WTC11 (cell line): ENCODE measurements around the gene CACNA1H. TPM values are rescaled to one million over a fixed set of nuclear protein-coding genes. Genes with fewer than 3 reads are reported as not detected.

Source experiments
- ATAC-seq: fragments of 200-7000 bp; cut with Tn5 transposase; 2 replicates; pipeline ENCODE4 v1.10.0; 2021; ENCODE audit warnings: mild to moderate bottlenecking, moderate library complexity
- CTCF ChIA-PET: fragments of 300-600 bp; sonication (Branson Sonifier 250); formaldehyde crosslinking; loops from one replicate; lab custom pipeline; 2021; ENCODE audit warnings: antibody characterized with exemption; lab: Charles Lee
- POLR2A ChIA-PET: fragments of 350-600 bp; sonication (Branson Sonifier 250); formaldehyde crosslinking; loops from one replicate; lab custom pipeline; 2021; ENCODE audit warnings: antibody characterized with exemption; lab: Charles Lee
- DNase-seq: peaks from one replicate; pipeline ENCODE4 v3.0.0; 2021; ENCODE audit warnings: low spot score
- H3K27ac Mint-ChIP-seq: 2 replicates; pipeline ENCODE4 v1.8.0; 2021; ENCODE audit warnings: mixed read lengths
- H3K27me3 Mint-ChIP-seq: 2 replicates; pipeline ENCODE4 v1.8.0; 2021; ENCODE audit warnings: low read depth, mild to moderate bottlenecking, moderate library complexity, mixed read lengths
- H3K36me3 Mint-ChIP-seq: 2 replicates; pipeline ENCODE4 v1.8.0; 2021; ENCODE audit warnings: mixed read lengths
- H3K4me1 Mint-ChIP-seq: 2 replicates; pipeline ENCODE4 v1.8.0; 2022; ENCODE audit warnings: mixed read lengths
- H3K4me3 Mint-ChIP-seq: 2 replicates; pipeline ENCODE4 v1.8.0; 2021; ENCODE audit warnings: mild to moderate bottlenecking, moderate library complexity, mixed read lengths
- H3K9me3 Mint-ChIP-seq: 2 replicates; pipeline ENCODE4 v1.8.0; 2021; ENCODE audit warnings: mixed read lengths
- EMX1 ChIP-seq: fragments of 250-450 bp; sonication (Bioruptor Pico); IDR thresholded peaks from 2 replicates; pipeline ENCODE4 v1.8.0; 2021; ENCODE audit warnings: mild to moderate bottlenecking
- ETV6 ChIP-seq: sonication (generic); formaldehyde crosslinking; IDR thresholded peaks from 2 replicates; pipeline ENCODE4 v1.8.1; 2022; ENCODE audit warnings: mild to moderate bottlenecking, missing genetic modification reagents
- JAZF1 ChIP-seq: fragments of 250-450 bp; sonication (Bioruptor Pico); IDR thresholded peaks from 2 replicates; pipeline ENCODE4 v1.9.0; 2021; ENCODE audit warnings: moderate library complexity, mild to moderate bottlenecking, inconsistent platforms
- MXD4 ChIP-seq: fragments of 250-450 bp; sonication (Bioruptor Pico); IDR thresholded peaks from 2 replicates; pipeline ENCODE4 v1.8.0; 2021; ENCODE audit warnings: mild to moderate bottlenecking, moderate library complexity, borderline replicate concordance
- NFATC4 ChIP-seq: fragments of 250-450 bp; sonication (Bioruptor Pico); IDR thresholded peaks from 2 replicates; pipeline ENCODE4 v1.9.0; 2021; ENCODE audit warnings: mild to moderate bottlenecking
- NR2C2 ChIP-seq: sonication (generic); formaldehyde crosslinking; IDR thresholded peaks from 2 replicates; pipeline ENCODE4 v1.8.0; 2022; ENCODE audit warnings: mild to moderate bottlenecking, missing genetic modification reagents
- SMAD4 ChIP-seq: sonication (generic); formaldehyde crosslinking; IDR thresholded peaks from 2 replicates; pipeline ENCODE4 v1.8.0; 2022; ENCODE audit warnings: mild to moderate bottlenecking, missing genetic modification reagents
- TCF7 ChIP-seq: sonication (generic); formaldehyde crosslinking; IDR thresholded peaks from 2 replicates; pipeline ENCODE4 v1.8.0; 2022; ENCODE audit warnings: mild to moderate bottlenecking, low read depth, missing genetic modification reagents, moderate library complexity
- TEAD4 ChIP-seq: sonication (generic); formaldehyde crosslinking; IDR thresholded peaks from 2 replicates; pipeline ENCODE4 v1.8.0; 2022; ENCODE audit warnings: mild to moderate bottlenecking, missing genetic modification reagents
- ZBTB21 ChIP-seq: sonication (generic); formaldehyde crosslinking; IDR thresholded peaks from 2 replicates; pipeline ENCODE4 v1.8.1; 2023; ENCODE audit warnings: mild to moderate bottlenecking, missing genetic modification reagents, borderline replicate concordance
- ZNF138 ChIP-seq: sonication (generic); formaldehyde crosslinking; conservative IDR thresholded peaks from 2 replicates; pipeline ENCODE4 v1.8.1; 2022; ENCODE audit warnings: mild to moderate bottlenecking, moderate library complexity, missing genetic modification reagents
- ZNF263 ChIP-seq: sonication (generic); formaldehyde crosslinking; IDR thresholded peaks from 2 replicates; pipeline ENCODE4 v1.8.1; 2022; ENCODE audit warnings: low read depth, mild to moderate bottlenecking, moderate library complexity, missing genetic modification reagents
- ZNF416 ChIP-seq: fragments of 250-450 bp; sonication (Bioruptor Pico); IDR thresholded peaks from 2 replicates; pipeline ENCODE4 v1.9.0; 2021; ENCODE audit warnings: mild to moderate bottlenecking, inconsistent platforms
- ZNF423 ChIP-seq: fragments of 250-450 bp; sonication (Bioruptor Pico); IDR thresholded peaks from 2 replicates; pipeline ENCODE4 v2.1.2; 2022; ENCODE audit warnings: mild to moderate bottlenecking, moderate library complexity
- total RNA-seq: library from RNA; stranded (reverse); gene quantifications from 3 replicates; pipeline ENCODE4 v1.2.3, GENCODE V29; 2021
- TF ChIP-seq, protein P1 (sequence below): sonication (generic); formaldehyde crosslinking; IDR thresholded peaks from 2 replicates; pipeline ENCODE4 v1.8.0; 2023; ENCODE audit warnings: mild to moderate bottlenecking, missing genetic modification reagents
- TF ChIP-seq, protein P2 (sequence below): fragments of 250-450 bp; sonication (Bioruptor Pico); IDR thresholded peaks from 2 replicates; pipeline ENCODE4 v1.8.0; 2021; ENCODE audit warnings: mild to moderate bottlenecking
- TF ChIP-seq, protein P3 (sequence below): sonication (generic); formaldehyde crosslinking; IDR thresholded peaks from 2 replicates; pipeline ENCODE4 v1.8.1; 2023; ENCODE audit warnings: mild to moderate bottlenecking, missing genetic modification reagents
- TF ChIP-seq, protein P4 (sequence below): sonication (generic); formaldehyde crosslinking; conservative IDR thresholded peaks from 2 replicates; pipeline ENCODE4 v1.8.1; 2022; ENCODE audit warnings: mild to moderate bottlenecking, missing genetic modification reagents

Gene CACNA1H
- total RNA-seq, 1 experiment from 2014 or later = 38.0 TPM

DNA sequence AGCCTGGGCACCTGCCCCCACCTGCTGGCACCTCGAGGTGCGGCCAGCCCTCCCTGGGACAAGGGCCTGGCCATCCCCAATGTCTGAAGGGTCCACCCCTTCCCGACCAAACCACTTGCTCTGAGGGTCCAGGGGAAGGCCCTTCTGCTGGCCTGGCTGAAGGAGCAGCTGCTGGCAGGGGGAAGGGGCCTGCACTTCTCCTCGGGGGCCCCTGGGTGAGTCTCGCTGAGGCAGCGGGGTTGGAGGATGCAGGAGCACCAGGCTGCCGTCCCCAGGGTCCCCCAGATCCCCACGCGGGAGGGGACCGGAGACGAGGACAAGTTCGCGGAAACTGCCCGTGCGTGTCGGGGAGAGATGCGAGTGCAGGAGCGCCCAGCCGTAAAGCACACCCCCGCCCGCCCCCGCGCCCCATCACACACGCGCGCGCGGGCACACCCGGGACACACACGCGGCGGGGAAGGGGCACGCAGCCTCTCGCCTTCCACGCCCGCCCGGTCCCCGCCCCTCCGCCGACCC is 725 bp upstream of the CACNA1H start:
- peaks cover under 1% of the 10 kb centered on the region; the same call in 1 of the 2 replicates for H3K9me3 Mint-ChIP-seq
- POLR2A ChIA-PET = interaction anchor here (1.1 kb wide), 1 partner anchor 19 kb away, joined by 3 read pairs; no protein-coding TSS in a partner anchor
- peak; percentile 54 for DNase-seq
- ATAC-seq = peak; percentile 21; the same call in 1 of the 2 replicates
- TF ChIP-seq ZBTB21 = no peak
- peak; percentile 57 for TF ChIP-seq ZNF423 (CRISPR knock-in tag)
- TF ChIP-seq, all 79 proteins: peak for 1
- H3K36me3 Mint-ChIP-seq = no peaks in the 10 kb centered on the region
- H3K27me3 Mint-ChIP-seq = no peaks in the 10 kb centered on the region
- CTCF ChIA-PET = interaction anchor here (0.7 to 1.0 kb wide), 2 partner anchors 42 to 170 kb away, joined by 3 to 4 read pairs; no protein-coding TSS in a partner anchor
- H3K4me1 Mint-ChIP-seq = peaks cover 10% of the 10 kb centered on the region; the same call in 1 of the 2 replicates
- H3K27ac Mint-ChIP-seq = no peak overlapping the region
- H3K4me3 Mint-ChIP-seq = peak overlapping the region; percentile 65

DNA sequence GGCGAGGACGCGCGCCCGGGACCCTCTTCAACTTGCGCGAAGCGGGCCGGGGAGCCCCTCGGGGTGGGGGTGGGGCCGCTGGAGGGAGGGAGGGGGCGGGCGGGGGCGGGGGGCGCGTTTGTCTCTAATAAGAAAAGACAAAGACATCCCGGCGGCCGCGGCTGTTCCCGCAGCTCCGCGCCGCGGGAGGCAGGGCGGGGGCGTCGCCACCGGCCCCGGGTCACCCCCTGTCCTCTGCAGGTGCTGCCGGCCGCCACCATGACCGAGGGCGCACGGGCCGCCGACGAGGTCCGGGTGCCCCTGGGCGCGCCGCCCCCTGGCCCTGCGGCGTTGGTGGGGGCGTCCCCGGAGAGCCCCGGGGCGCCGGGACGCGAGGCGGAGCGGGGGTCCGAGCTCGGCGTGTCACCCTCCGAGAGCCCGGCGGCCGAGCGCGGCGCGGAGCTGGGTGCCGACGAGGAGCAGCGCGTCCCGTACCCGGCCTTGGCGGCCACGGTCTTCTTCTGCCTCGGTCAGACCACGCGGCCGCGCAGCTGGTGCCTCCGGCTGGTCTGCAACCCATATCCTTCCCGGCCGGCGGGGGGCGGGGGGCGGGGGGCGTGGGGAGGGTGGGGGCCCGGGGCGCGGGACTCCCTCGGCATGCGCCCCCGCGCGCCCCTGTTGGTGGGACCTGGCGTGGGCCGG is 714 bp downstream of the CACNA1H start:
- Mint-ChIP-seq H3K4me1 (peaks cover 10% of the 10 kb centered on the region; the same call in 1 of the 2 replicates), H3K27me3 (no peaks in the 10 kb centered on the region), H3K4me3 (no peak overlapping the region), H3K36me3 (no peaks in the 10 kb centered on the region), H3K27ac (no peak overlapping the region), H3K9me3 (no peaks in the 10 kb centered on the region)
- no peak for ATAC-seq
- ChIA-PET CTCF (no interaction called here), POLR2A (interaction anchor here (0.6 kb wide), 1 partner anchor 140 kb away, joined by 3 read pairs; no protein-coding TSS in a partner anchor)
- TF ChIP-seq EMX1 (CRISPR knock-in tag) (no peak), ZNF423 (CRISPR knock-in tag) (0 out of 2 replicates have a peak, but pooled peaks have one; percentile 41)
- TF ChIP-seq, protein P1, sequence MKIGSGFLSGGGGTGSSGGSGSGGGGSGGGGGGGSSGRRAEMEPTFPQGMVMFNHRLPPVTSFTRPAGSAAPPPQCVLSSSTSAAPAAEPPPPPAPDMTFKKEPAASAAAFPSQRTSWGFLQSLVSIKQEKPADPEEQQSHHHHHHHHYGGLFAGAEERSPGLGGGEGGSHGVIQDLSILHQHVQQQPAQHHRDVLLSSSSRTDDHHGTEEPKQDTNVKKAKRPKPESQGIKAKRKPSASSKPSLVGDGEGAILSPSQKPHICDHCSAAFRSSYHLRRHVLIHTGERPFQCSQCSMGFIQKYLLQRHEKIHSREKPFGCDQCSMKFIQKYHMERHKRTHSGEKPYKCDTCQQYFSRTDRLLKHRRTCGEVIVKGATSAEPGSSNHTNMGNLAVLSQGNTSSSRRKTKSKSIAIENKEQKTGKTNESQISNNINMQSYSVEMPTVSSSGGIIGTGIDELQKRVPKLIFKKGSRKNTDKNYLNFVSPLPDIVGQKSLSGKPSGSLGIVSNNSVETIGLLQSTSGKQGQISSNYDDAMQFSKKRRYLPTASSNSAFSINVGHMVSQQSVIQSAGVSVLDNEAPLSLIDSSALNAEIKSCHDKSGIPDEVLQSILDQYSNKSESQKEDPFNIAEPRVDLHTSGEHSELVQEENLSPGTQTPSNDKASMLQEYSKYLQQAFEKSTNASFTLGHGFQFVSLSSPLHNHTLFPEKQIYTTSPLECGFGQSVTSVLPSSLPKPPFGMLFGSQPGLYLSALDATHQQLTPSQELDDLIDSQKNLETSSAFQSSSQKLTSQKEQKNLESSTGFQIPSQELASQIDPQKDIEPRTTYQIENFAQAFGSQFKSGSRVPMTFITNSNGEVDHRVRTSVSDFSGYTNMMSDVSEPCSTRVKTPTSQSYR = no peak
- no peak for DNase-seq

DNA sequence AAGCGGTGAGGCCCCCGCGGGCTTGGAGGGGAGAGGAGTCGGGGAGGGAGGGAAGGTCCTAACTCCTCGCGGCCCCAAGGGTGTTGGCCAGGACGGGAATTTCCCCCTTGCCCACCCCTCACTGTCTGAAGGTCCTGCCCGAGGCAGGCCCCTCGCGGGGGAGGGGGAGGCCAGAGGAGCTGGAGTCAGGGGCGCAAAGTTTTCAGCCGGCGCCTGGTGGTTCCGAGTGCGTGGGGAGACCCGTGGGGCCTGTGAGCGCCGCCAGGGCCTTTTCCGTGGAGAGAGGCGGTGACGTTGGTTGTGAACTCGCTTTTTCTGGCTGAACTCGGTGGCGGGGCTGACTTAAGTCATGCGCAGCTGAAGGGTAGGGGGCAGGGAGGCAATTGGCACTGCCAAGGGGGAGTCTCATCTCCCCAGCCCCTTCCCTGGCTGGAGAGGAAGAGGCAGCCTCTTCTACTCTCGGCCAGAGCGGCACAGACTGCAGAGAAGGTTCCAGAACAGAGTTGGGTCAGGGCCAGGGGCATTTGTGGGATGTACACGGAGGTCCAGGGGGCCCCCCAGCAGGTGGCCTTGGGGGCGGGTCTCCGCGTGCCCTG is 1.5 kb downstream of the CACNA1H start:
- DNase-seq = peak; percentile 37
- H3K4me3 Mint-ChIP-seq = peak overlapping the region; percentile 61
- H3K27me3 Mint-ChIP-seq = no peaks in the 10 kb centered on the region
- TF ChIP-seq, protein P2, sequence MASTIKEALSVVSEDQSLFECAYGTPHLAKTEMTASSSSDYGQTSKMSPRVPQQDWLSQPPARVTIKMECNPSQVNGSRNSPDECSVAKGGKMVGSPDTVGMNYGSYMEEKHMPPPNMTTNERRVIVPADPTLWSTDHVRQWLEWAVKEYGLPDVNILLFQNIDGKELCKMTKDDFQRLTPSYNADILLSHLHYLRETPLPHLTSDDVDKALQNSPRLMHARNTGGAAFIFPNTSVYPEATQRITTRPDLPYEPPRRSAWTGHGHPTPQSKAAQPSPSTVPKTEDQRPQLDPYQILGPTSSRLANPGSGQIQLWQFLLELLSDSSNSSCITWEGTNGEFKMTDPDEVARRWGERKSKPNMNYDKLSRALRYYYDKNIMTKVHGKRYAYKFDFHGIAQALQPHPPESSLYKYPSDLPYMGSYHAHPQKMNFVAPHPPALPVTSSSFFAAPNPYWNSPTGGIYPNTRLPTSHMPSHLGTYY (CRISPR knock-in tag) = no peak
- no peak for TF ChIP-seq MXD4 (CRISPR knock-in tag)
- no peak for TF ChIP-seq ZNF138 (CRISPR knock-in tag)
- no peak for TF ChIP-seq TEAD4 (CRISPR knock-in tag)
- no peak for TF ChIP-seq NFATC4
- TF ChIP-seq NR2C2 (CRISPR knock-in tag) = no peak
- ATAC-seq = peak; percentile 6; the same call in 1 of the 2 replicates
- H3K27ac Mint-ChIP-seq = no peak overlapping the region
- H3K4me1 Mint-ChIP-seq = peaks cover 10% of the 10 kb centered on the region; the same call in 1 of the 2 replicates
- no peaks in the 10 kb centered on the region for H3K9me3 Mint-ChIP-seq
- ChIA-PET POLR2A (no interaction called here), CTCF (interaction anchor here (0.6 to 1.0 kb wide), 2 partner anchors 27 to 34 kb away, joined by 3 read pairs; no protein-coding TSS in a partner anchor)
- H3K36me3 Mint-ChIP-seq = no peaks in the 10 kb centered on the region

DNA sequence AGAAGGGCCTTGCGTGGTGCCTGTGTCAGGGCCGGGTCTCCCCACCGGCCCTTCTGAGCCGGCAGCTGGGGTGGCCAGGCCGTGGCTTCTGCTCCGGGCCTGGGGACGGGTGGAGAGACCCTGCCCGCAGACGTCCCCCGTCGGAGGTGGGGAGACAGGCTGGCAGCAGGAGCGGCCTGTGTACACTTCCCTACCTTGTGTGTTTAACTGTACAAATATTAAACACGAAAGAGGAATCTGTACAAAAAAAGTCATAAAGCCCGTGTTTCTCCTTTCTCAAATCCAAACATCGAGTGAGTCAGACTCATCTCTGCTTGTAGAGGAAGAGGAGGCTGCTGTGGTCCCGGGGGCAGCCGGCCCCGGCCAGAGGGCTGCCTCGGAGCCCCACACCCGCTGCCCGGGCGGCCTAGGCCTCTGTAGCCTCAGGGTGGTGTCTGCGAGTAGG is 2.0 kb downstream of the CACNA1H start:
- ChIA-PET POLR2A (no interaction called here), CTCF (interaction anchor here (0.6 to 1.0 kb wide), 2 partner anchors 26 to 34 kb away, joined by 3 read pairs; no protein-coding TSS in a partner anchor)
- ATAC-seq (no peak), DNase-seq (no peak)
- no peaks in the 10 kb centered on the region for H3K9me3 Mint-ChIP-seq
- H3K4me3 Mint-ChIP-seq = no peak overlapping the region
- TF ChIP-seq TCF7 (CRISPR knock-in tag) (no peak), ZNF416 (CRISPR knock-in tag) (no peak), ZBTB21 (no peak), SMAD4 (CRISPR knock-in tag) (no peak), JAZF1 (CRISPR knock-in tag) (no peak), TEAD4 (CRISPR knock-in tag) (no peak), ZNF138 (CRISPR knock-in tag) (no peak), ZNF263 (CRISPR knock-in tag) (no peak), ETV6 (no peak)
- TF ChIP-seq, protein P3, sequence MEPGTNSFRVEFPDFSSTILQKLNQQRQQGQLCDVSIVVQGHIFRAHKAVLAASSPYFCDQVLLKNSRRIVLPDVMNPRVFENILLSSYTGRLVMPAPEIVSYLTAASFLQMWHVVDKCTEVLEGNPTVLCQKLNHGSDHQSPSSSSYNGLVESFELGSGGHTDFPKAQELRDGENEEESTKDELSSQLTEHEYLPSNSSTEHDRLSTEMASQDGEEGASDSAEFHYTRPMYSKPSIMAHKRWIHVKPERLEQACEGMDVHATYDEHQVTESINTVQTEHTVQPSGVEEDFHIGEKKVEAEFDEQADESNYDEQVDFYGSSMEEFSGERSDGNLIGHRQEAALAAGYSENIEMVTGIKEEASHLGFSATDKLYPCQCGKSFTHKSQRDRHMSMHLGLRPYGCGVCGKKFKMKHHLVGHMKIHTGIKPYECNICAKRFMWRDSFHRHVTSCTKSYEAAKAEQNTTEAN (CRISPR knock-in tag) = no peak
- TF ChIP-seq, protein P4, sequence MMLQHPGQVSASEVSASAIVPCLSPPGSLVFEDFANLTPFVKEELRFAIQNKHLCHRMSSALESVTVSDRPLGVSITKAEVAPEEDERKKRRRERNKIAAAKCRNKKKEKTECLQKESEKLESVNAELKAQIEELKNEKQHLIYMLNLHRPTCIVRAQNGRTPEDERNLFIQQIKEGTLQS (CRISPR knock-in tag) = no peak
- no peaks in the 10 kb centered on the region for H3K36me3 Mint-ChIP-seq
- peaks cover 10% of the 10 kb centered on the region; the same call in 1 of the 2 replicates for H3K4me1 Mint-ChIP-seq
- no peaks in the 10 kb centered on the region for H3K27me3 Mint-ChIP-seq
- H3K27ac Mint-ChIP-seq = no peak overlapping the region
